Gastroesophageal sphincter (tissue), 3 donors: ENCODE measurements around the gene GALNT18.

ENCODE experiments used
- EP300 ChIP-seq: sonication (generic); formaldehyde crosslinking; IDR thresholded peaks from one replicate; pipeline ENCODE4 v1.6.1; 2017; ENCODE audit warnings: antibody characterized with exemption, mild to moderate bottlenecking
- POLR2A ChIP-seq, 2 donors: fragments of 450-650 bp; IDR thresholded peaks; one replicate each; pipeline ENCODE4 v1.6.1; 2017; ENCODE audit warnings: antibody characterized with exemption in 2 of 2, mild to moderate bottlenecking in 2 of 2, moderate library complexity in 1 of 2
- POLR2AphosphoS5 ChIP-seq: sonication (generic); formaldehyde crosslinking; IDR thresholded peaks from one replicate; pipeline ENCODE4 v1.6.1; 2017; ENCODE audit warnings: antibody characterized with exemption
- TF ChIP-seq, protein P1 (sequence below), 4 experiments: fragments of 200-600 bp in 2 of 4; fragments of 450-650 bp in 2 of 4; sonication (generic) in 1 of 4; IDR thresholded peaks; one replicate each; pipeline ENCODE4 v1.5.1; 2017 to 2019; ENCODE audit warnings: antibody characterized with exemption in 4 of 4, mild to moderate bottlenecking in 2 of 4, moderate library complexity in 2 of 4

DNA sequence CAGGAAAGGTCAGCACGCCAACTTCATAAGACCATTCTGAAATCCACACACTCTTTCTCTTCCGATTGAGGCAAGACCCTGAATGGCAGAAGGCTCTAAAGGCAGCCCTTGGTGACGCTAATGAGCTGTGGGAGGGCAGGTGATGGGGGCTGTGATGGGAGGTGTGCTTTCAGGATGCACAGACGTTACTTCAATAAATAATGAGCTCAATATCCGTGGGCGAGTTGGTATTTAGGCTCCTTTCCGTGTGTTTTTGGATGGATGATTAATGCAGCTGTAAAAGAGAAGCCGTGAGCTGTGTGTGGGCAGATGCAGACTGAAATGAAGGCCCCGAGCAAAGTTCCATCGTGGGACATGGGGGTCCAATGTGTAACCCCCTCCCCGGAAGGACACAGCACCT is 138.2 kb downstream of the GALNT18 start:
- TF ChIP-seq, protein P1, sequence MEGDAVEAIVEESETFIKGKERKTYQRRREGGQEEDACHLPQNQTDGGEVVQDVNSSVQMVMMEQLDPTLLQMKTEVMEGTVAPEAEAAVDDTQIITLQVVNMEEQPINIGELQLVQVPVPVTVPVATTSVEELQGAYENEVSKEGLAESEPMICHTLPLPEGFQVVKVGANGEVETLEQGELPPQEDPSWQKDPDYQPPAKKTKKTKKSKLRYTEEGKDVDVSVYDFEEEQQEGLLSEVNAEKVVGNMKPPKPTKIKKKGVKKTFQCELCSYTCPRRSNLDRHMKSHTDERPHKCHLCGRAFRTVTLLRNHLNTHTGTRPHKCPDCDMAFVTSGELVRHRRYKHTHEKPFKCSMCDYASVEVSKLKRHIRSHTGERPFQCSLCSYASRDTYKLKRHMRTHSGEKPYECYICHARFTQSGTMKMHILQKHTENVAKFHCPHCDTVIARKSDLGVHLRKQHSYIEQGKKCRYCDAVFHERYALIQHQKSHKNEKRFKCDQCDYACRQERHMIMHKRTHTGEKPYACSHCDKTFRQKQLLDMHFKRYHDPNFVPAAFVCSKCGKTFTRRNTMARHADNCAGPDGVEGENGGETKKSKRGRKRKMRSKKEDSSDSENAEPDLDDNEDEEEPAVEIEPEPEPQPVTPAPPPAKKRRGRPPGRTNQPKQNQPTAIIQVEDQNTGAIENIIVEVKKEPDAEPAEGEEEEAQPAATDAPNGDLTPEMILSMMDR (IDR thresholded peaks at IDR 0.05): no peak
- TF ChIP-seq POLR2A (IDR thresholded peaks at IDR 0.05) (no peak), EP300 (no peak), POLR2AphosphoS5 (no peak)
